Stimulated activated effector memory CD8-positive, alpha-beta T cell treated with anti-CD3 and anti-CD28 coated beads, Interleukin-12 subunit alpha, Interleukin-12 subunit beta, amount 100 ng/mL, for 72 hours (primary cell): ENCODE results near the gene SH3BGRL3.
A peak's percentile ranks its signal among the peaks of the same experiment; 100 is the strongest.
"Not testable (repeated sequence)": the region's sequence is repeated elsewhere in the genome, so short reads cannot be mapped to it uniquely, and the experiment has no call there.

Experiments
- ATAC-seq: fragments of 150-1000 bp; cut with Tn5 transposase; 2 replicates; pipeline ENCODE4 v1.10.0; 2021
- DNase-seq, 2 donors: peaks; one replicate each; pipeline ENCODE4 v3.0.0; 2021 to 2022; ENCODE audit warnings: low spot score in 2 of 2
- H3K27ac Mint-ChIP-seq: one replicate; pipeline ENCODE4 v1.8.0; 2022; ENCODE audit warnings: mild to moderate bottlenecking, mixed read lengths
- H3K36me3 Mint-ChIP-seq: one replicate; pipeline ENCODE4 v1.8.0; 2022; ENCODE audit warnings: mild to moderate bottlenecking, mixed read lengths
- H3K4me1 Mint-ChIP-seq: one replicate; pipeline ENCODE4 v1.8.0; 2022; ENCODE audit warnings: mixed read lengths
- H3K4me3 Mint-ChIP-seq: one replicate; pipeline ENCODE4 v1.8.0; 2022; ENCODE audit warnings: mild to moderate bottlenecking, mixed read lengths
- H3K9me3 Mint-ChIP-seq: one replicate; pipeline ENCODE4 v1.8.0; 2022; ENCODE audit warnings: mixed read lengths

The SH3BGRL3 gene

GRCh38 chr1:26283871-26284596 lies 4.1 kb downstream of the SH3BGRL3 start:
- no peaks in the 10 kb centered on the region for H3K9me3 Mint-ChIP-seq
- H3K27ac Mint-ChIP-seq: peak overlapping the region; percentile 93
- peak overlapping the region; percentile 95 for H3K4me3 Mint-ChIP-seq
- peaks cover 88% of the 10 kb centered on the region for H3K4me1 Mint-ChIP-seq
- ATAC-seq (no peak), DNase-seq (no peak)
- peaks cover 64% of the 10 kb centered on the region for H3K36me3 Mint-ChIP-seq

- Mint-ChIP-seq H3K4me1 (peaks cover 91% of the 10 kb centered on the region), H3K4me3 (peak overlapping the region; percentile 95), H3K9me3 (no peaks in the 10 kb centered on the region), H3K27ac (peak overlapping the region; percentile 93), H3K36me3 (peaks cover 64% of the 10 kb centered on the region)
- ATAC-seq: peak; percentile 84
- peak; percentile 74 to 91 for DNase-seq
Observed at GRCh38 chr1:26284597-26285347, 4.9 kb downstream of the SH3BGRL3 start.

- Mint-ChIP-seq H3K9me3 (no peaks in the 10 kb centered on the region), H3K4me3 (peak overlapping the region; percentile 95), H3K4me1 (peaks cover 97% of the 10 kb centered on the region), H3K27ac (peak overlapping the region; percentile 93), H3K36me3 (peaks cover 67% of the 10 kb centered on the region)
- ATAC-seq: no peak
- DNase-seq: peak in 1 of 2 donors; percentile 75
Observed at GRCh38 chr1:26285366-26286063, 5.6 kb downstream of the SH3BGRL3 start.

GRCh38 chr1:26286064-26286416 lies 6.2 kb downstream of the SH3BGRL3 start:
- DNase-seq (no peak), ATAC-seq (no peak)
- Mint-ChIP-seq H3K4me3 (no peak overlapping the region), H3K36me3 (peaks cover 62% of the 10 kb centered on the region), H3K27ac (peak overlapping the region; percentile 93), H3K9me3 (no peaks in the 10 kb centered on the region), H3K4me1 (peaks cover 97% of the 10 kb centered on the region)

- peak overlapping the region; percentile 76 for H3K4me3 Mint-ChIP-seq
- ATAC-seq (peak; percentile 53), DNase-seq (peak in 1 of 2 donors; percentile 79)
- H3K36me3 Mint-ChIP-seq: peaks cover 57% of the 10 kb centered on the region
- peak overlapping the region; percentile 93 for H3K27ac Mint-ChIP-seq
- H3K9me3 Mint-ChIP-seq: no peaks in the 10 kb centered on the region
- peaks cover 98% of the 10 kb centered on the region for H3K4me1 Mint-ChIP-seq
Observed at GRCh38 chr1:26287033-26287711, 7.3 kb downstream of the SH3BGRL3 start.

GRCh38 chr1:26287811-26288210 lies 7.9 kb downstream of the SH3BGRL3 start:
- peaks cover 95% of the 10 kb centered on the region for H3K4me1 Mint-ChIP-seq
- DNase-seq: no peak
- H3K4me3 Mint-ChIP-seq: peak overlapping the region; percentile 76
- no peak for ATAC-seq
- peaks cover 55% of the 10 kb centered on the region for H3K36me3 Mint-ChIP-seq
- no peaks in the 10 kb centered on the region for H3K9me3 Mint-ChIP-seq
- peak overlapping the region; percentile 93 for H3K27ac Mint-ChIP-seq

- DNase-seq (peak in 1 of 2 donors; percentile 75), ATAC-seq (peak; percentile 71)
- H3K9me3 Mint-ChIP-seq: no peaks in the 10 kb centered on the region
- H3K27ac Mint-ChIP-seq: peak overlapping the region; percentile 93
- H3K36me3 Mint-ChIP-seq: peaks cover 49% of the 10 kb centered on the region
- H3K4me1 Mint-ChIP-seq: peaks cover 88% of the 10 kb centered on the region
- peak overlapping the region; percentile 76 for H3K4me3 Mint-ChIP-seq
Observed at GRCh38 chr1:26288311-26288941, 8.5 kb downstream of the SH3BGRL3 start.

- Mint-ChIP-seq H3K9me3 (no peaks in the 10 kb centered on the region), H3K27ac (peak overlapping the region; percentile 93), H3K4me3 (peak overlapping the region; percentile 76), H3K36me3 (peaks cover 42% of the 10 kb centered on the region), H3K4me1 (peaks cover 79% of the 10 kb centered on the region)
- peak in 1 of 2 donors; percentile 68 for DNase-seq
- peak; percentile 2 for ATAC-seq
Observed at GRCh38 chr1:26289158-26290059, 9.5 kb downstream of the SH3BGRL3 start.

- DNase-seq (no peak), ATAC-seq (peak; percentile 31)
- H3K36me3 Mint-ChIP-seq: peaks cover 33% of the 10 kb centered on the region
- H3K4me1 Mint-ChIP-seq: peaks cover 71% of the 10 kb centered on the region
- peak overlapping the region; percentile 93 for H3K27ac Mint-ChIP-seq
- no peaks in the 10 kb centered on the region for H3K9me3 Mint-ChIP-seq
- peak overlapping the region; percentile 76 for H3K4me3 Mint-ChIP-seq
Observed at GRCh38 chr1:26290122-26290881, 10.4 kb downstream of the SH3BGRL3 start.

GRCh38 chr1:26290882-26291261 lies 11.0 kb downstream of the SH3BGRL3 start:
- H3K9me3 Mint-ChIP-seq: no peaks in the 10 kb centered on the region
- no peak overlapping the region for H3K4me3 Mint-ChIP-seq
- DNase-seq (no peak), ATAC-seq (no peak)
- H3K27ac Mint-ChIP-seq: peak overlapping the region; percentile 93
- peaks cover 71% of the 10 kb centered on the region for H3K4me1 Mint-ChIP-seq
- H3K36me3 Mint-ChIP-seq: peaks cover 33% of the 10 kb centered on the region

GRCh38 chr1:26291433-26291832 lies 11.5 kb downstream of the SH3BGRL3 start:
- Mint-ChIP-seq H3K36me3 (peaks cover 33% of the 10 kb centered on the region), H3K4me3 (no peak overlapping the region), H3K4me1 (peaks cover 71% of the 10 kb centered on the region), H3K9me3 (no peaks in the 10 kb centered on the region), H3K27ac (peak overlapping the region; percentile 93)
- no peak for DNase-seq
- ATAC-seq: no peak

- DNase-seq (no peak), ATAC-seq (no peak)
- Mint-ChIP-seq H3K4me3 (no peak overlapping the region), H3K4me1 (peaks cover 68% of the 10 kb centered on the region), H3K36me3 (peaks cover 33% of the 10 kb centered on the region), H3K27ac (peak overlapping the region; percentile 93), H3K9me3 (no peaks in the 10 kb centered on the region)
Observed at GRCh38 chr1:26291939-26292338, 12.1 kb downstream of the SH3BGRL3 start.

GRCh38 chr1:26292735-26293134 lies 12.8 kb downstream of the SH3BGRL3 start:
- peak overlapping the region; percentile 93 for H3K27ac Mint-ChIP-seq
- H3K9me3 Mint-ChIP-seq, DNase-seq, ATAC-seq, H3K4me3 Mint-ChIP-seq: not testable (repeated sequence)
- H3K36me3 Mint-ChIP-seq: peaks cover 33% of the 10 kb centered on the region
- H3K4me1 Mint-ChIP-seq: peaks cover 60% of the 10 kb centered on the region
